GM19467 (cell line): ENCODE measurements around the gene MSI2.

ENCODE experiments used
- ATAC-seq: cut with Tn5 transposase; IDR thresholded peaks from one replicate; pipeline ENCODE4 v1.9.1; 2021; ENCODE audit warnings: mild to moderate bottlenecking, moderate library complexity; ENCODE audit not compliant: unreplicated experiment

MSI2 gene

GRCh38 chr17:57514614-57515013, 258.3 kb downstream of the MSI2 start:
- ATAC-seq = no peak

- ATAC-seq = no peak
Measured at GRCh38 chr17:57515662-57516211, 259.4 kb downstream of the MSI2 start.

GRCh38 chr17:57516290-57517230, 260.2 kb downstream of the MSI2 start:
- ATAC-seq = no peak

- ATAC-seq = no peak
Measured at GRCh38 chr17:57517273-57517631, 260.9 kb downstream of the MSI2 start.

GRCh38 chr17:57517632-57518456, 261.5 kb downstream of the MSI2 start:
- ATAC-seq = no peak

- ATAC-seq = no peak
Measured at GRCh38 chr17:57518587-57519581, 262.6 kb downstream of the MSI2 start.

GRCh38 chr17:57519800-57520199, 263.5 kb downstream of the MSI2 start:
- no peak for ATAC-seq

- no peak for ATAC-seq
Measured at GRCh38 chr17:57521606-57522005, 265.3 kb downstream of the MSI2 start.

- ATAC-seq = no peak
Measured at GRCh38 chr17:57522042-57523005, 266.0 kb downstream of the MSI2 start.

GRCh38 chr17:57523926-57524632, 267.8 kb downstream of the MSI2 start:
- no peak for ATAC-seq

GRCh38 chr17:57524839-57525568, 268.7 kb downstream of the MSI2 start:
- ATAC-seq = no peak

GRCh38 chr17:57527221-57528057, 271.1 kb downstream of the MSI2 start:
- no peak for ATAC-seq

- ATAC-seq = no peak
Measured at GRCh38 chr17:57528058-57528451, 271.7 kb downstream of the MSI2 start.

GRCh38 chr17:57530026-57530425, 273.7 kb downstream of the MSI2 start:
- no peak for ATAC-seq

GRCh38 chr17:57530508-57530907, 274.2 kb downstream of the MSI2 start:
- no peak for ATAC-seq

GRCh38 chr17:57531078-57531477, 274.8 kb downstream of the MSI2 start:
- no peak for ATAC-seq
